GM18502 (cell line): ENCODE data around the gene YIPF6.
"Not testable (repeated sequence)": the region's sequence is repeated elsewhere in the genome, so short reads cannot be mapped to it uniquely, and the experiment has no call there.

Experiments
- ATAC-seq: cut with Tn5 transposase; IDR thresholded peaks from one replicate; pipeline ENCODE4 v1.9.1; 2021; ENCODE audit warnings: mild to moderate bottlenecking; ENCODE audit not compliant: unreplicated experiment, poor library complexity

YIPF6 gene

DNA sequence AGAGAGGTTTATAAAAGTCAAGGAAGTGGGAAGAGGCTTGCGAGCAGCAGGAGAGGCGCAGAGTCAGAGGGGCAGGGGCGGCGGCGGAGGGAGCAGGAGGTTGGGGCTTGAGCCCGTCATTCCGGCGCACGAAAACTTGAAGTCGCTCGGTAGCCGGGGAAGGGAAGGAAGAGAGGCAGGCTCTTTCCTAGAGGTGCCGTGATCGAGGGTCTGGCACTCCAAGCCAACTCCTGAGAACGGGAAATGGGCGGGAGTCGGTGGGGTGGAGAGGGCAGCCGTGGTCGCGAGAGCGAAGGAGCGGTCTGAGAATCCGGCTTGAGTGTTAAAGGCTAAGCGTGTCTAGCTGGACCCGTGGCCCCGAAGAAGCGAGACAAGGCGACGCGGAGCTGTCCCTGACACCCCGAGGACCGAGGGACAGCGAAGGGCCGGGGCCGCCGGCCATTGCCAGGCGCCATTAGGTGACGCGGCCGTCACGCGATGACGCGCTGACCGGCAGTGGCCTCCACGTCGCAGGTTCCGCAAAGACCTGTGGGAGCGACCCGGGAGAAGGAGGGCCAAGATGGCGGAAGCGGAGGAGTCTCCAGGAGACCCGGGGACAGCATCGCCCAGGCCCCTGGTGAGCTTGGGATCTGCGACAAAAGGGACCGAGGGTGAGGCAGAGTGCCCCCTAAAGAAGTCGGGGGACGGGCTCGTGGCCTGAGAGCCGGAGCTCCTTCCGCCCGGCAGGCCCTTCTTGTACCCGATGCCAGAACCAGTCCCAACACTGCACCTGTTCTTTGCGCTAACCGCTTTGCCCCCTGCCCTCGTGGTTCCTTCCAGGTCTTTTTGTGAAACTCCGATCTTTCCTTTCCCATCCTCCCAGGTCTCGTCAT is at the start of gene YIPF6:
Gene YIPF6, plus strand, starts transcription at position 544 of the 872 bp plus-strand sequence. Its CDS starts 16 bp downstream, at position 560.
- peak; percentile 95 for ATAC-seq

GRCh38 chrX:68451720-68452119 is 47.1 kb upstream of the YIPF6 start:
- no peak for ATAC-seq

GRCh38 chrX:68454476-68455150 is 44.2 kb upstream of the YIPF6 start:
- no peak for ATAC-seq

DNA sequence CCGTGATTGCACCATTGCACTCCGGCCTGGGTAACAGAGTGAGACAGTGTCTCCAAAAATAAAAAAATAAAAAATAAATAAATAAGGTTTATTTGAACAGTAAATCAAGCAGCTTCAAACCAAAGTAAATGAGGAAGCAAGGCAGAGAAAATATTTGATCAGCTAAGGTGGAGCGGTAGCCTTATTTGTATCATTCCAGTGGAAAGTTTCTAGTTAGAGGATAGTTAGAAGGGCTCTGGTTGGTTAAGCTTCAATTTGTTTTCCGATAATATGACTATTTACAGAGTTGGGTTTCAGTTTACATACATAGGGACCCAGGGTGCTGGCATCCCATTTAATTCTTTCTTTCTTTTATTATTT is 43.7 kb upstream of the YIPF6 start:
- ATAC-seq = no peak

GRCh38 chrX:68461093-68461492 is 37.8 kb upstream of the YIPF6 start:
- no peak for ATAC-seq

DNA sequence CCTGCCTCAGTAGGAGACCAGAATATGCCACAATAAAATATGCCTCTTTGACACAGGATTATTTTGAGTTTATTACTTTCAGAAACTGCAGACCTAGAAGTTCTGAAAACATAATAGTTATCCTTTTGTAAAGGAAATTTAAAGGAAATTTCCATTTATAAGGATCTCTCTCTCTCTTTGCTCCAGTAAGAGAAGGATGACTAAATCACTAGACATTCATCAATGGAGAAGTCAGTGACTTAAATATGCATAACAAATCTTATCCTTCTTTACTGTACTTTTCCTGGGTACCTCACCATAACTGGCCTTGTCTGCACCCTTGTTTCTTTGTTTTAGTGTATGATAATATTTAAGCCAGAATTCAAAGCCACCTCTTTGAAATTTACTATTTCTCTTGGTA is 37.3 kb upstream of the YIPF6 start:
- ATAC-seq = no peak

- ATAC-seq = no peak
Observed at GRCh38 chrX:68462197-68462596, 36.7 kb upstream of the YIPF6 start.

DNA sequence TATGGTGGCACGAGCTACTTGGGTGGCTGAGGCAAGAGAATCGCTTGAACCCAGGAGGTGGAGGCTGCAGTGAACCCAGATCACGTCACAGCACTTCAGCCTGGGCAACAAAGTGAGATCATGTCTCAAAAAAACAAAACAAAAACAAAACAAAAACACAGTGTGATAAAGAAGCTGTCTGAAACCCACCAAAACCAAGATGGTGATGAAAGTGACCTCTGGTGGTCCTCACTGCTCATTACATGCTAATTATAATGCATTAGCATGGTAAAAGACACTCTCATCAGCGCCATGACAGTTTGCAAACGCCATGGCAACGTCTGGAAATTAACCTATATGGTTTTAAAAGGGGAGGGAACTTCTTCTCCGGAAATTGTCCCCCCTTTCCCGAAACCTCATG is 36.2 kb upstream of the YIPF6 start:
- ATAC-seq = peak; percentile 81

DNA sequence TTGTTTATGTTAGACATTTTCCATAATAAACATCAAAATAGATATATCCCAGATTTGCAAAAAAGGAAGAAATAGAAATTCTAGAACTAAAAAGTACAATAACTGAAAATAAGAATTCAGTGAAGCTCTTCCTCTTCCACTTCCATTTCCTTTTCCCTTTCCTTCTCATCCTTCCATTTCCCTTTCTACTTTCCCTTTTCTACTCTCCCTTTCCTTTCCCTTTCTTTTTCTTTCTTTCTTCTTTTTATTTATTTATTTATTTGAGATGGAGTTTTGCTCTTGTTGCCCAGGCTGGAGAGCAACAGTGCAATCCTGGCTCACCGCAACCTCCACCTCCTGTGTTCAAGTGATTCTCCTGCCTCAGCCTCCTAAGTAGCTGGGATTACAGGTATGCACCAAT is 35.0 kb upstream of the YIPF6 start:
- no peak for ATAC-seq

GRCh38 chrX:68464796-68465195 is 34.1 kb upstream of the YIPF6 start:
- ATAC-seq = no peak

DNA sequence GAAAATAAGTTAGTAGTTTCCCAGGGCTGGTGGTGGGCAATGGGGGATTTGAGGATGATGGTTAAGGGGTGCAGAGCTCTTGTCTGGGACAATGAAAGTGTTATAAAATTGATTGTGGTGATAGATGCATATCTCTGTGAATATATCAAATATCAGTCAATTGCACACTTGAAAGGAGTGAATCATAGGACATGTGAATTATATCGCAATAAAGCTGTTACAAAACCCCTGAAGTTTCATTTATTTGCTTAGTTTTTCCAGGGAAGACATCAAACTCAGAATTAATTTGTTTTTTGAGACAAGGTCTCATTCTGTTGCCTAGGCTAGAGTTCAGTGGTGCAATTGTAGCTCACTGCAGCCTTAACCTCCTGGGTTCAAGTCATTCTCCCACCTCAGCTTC is 17.9 kb upstream of the YIPF6 start:
- ATAC-seq = no peak

DNA sequence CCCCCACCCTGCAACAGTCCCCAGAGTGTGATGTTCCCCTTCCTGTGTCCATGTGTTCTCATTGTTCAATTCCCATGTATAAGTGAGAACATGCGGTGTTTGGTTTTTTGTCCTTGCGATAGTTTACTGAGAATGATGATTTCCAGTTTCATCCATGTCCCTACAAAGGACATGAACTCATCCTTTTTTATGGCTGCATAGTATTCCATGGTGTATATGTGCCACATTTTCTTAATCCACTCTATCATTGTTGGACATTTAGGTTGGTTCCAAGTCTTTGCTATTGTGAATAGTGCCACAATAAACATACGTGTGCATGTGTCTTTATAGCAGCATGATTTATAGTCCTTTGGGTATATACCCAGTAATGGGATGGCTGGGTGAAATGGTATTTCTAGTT is 12.7 kb upstream of the YIPF6 start:
- ATAC-seq = not testable (repeated sequence)

DNA sequence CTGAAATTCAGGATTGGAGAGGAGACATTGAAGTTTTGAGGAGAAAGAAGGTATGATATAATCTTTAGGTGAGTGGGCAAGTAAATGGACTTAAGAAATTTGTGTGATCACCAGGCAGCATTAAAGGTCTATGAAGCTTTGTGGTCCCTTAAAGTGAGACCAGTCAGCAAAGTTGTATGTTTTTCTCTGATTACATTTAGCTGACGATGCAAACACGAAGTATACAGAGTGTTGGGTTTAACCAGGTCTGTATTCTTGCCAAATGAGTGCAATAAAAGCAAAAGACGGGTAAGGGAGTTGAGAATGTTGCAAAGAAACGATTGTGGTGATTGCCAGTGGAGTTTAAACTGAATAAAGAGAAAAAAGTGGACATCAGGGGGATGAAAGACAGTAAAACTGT is 11.6 kb upstream of the YIPF6 start:
- no peak for ATAC-seq

- no peak for ATAC-seq
Observed at GRCh38 chrX:68487924-68488323, 10.9 kb upstream of the YIPF6 start.

GRCh38 chrX:68488657-68489056 is 10.2 kb upstream of the YIPF6 start:
- no peak for ATAC-seq

DNA sequence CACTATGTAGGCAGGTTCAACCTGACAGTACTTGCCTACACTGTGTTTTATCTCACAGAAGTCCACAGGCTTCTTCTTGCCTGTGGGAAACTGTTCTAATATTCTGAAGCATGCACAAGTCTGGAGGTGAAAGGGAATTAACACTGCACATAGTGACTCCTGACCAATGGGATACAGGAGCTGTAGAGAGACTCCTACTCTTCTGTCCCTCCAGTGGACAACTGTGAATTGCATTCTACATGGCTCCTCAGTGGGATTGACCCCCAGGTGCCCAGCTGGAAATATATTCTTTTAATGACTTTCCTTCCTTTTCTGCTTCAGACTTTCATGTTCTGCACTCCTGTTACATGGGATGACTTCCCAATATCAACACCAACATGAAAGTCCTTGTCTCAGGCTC is 8.2 kb upstream of the YIPF6 start:
- peak; percentile 80 for ATAC-seq

GRCh38 chrX:68492583-68492982 is 6.3 kb upstream of the YIPF6 start:
- no peak for ATAC-seq

GRCh38 chrX:68493776-68494175 is 5.1 kb upstream of the YIPF6 start:
- not testable (repeated sequence) for ATAC-seq

DNA sequence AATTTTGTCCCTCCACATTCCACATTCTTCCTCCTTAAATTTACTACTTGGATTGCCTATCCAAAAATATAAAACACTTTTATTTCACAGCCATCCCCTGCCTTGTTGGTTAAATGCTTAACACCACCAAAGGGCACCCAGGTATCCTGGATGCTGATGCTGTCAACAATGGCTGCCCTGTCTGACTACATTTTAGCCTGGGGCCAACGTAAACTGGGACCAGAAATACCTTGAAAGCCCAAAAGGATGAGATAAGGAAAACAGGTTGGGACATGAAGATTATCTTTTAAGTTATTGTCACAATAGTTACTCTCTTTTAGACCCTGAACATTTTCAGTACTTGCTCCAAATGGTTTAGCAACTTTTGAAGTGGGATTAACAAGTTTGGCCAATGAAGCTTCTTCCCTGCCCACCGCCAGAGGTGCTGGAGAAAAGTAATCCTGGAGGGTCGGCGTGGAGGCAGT is 775 bp upstream of the YIPF6 start:
- peak; percentile 34 for ATAC-seq

DNA sequence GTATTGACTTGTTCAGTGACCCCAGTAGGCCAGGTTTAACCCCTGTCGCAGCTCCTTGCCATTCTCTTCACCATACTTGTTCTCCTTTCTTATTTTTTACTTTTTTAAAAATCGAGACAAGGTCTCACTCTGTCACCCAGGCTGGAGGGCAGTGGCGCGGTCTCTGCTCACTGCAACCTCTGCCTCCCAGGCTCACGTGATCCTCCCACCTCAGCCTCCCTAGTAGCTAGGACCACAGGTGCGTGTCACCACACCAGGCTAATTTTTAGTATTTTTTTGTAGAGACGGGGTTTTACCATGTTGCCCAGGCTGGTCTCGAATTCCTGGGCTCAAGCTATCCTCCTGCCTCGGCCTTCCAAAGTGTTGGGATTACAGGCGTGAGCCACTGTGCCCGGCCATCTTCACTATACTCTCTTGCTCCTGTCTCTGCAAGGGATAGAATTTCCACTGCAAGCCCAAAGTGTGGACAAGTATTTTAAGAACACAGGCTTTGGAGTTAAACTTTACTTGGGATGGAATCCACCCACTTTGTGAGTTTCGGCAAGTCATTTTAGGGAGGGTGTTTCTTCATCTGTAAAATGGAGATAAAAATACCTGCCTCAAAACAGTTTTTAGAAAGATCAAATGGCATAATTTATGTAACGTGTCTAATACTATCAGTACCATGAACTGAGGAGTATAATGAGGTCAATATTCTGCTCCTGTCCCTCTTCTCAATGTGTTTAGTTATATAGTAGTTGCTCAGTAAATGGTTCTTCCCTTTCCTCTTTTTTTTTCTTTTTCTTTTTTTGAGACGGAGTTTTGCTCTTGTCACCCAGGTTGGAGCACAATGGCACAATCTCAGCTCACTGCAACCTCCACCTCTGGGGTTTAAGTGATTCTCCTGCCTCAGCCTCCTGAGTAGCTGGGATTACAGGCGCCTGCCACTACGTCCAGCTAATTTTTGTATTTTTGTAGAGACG is 973 bp downstream of the YIPF6 start:
- no peak for ATAC-seq
